OCI-LY7 (cell line): ENCODE measurements around the gene NACC2.

ENCODE experiments used
- EZH2phosphoT487 ChIP-seq: fragments of 200-600 bp; sonication (generic); IDR thresholded peaks from 2 replicates; pipeline ENCODE4 v1.6.1; 2018; ENCODE audit warnings: low read depth, borderline replicate concordance, mild to moderate bottlenecking, mixed run types, antibody characterized with exemption, low read length, moderate library complexity, mixed read lengths
- TF ChIP-seq, protein P1 (sequence below): fragments of 200-600 bp; sonication (generic); conservative IDR thresholded peaks from 2 replicates; pipeline ENCODE4 v1.5.1; 2014; ENCODE audit warnings: mild to moderate bottlenecking, antibody characterized with exemption, low read length, moderate library complexity, mixed read lengths

- TF ChIP-seq, protein P1, sequence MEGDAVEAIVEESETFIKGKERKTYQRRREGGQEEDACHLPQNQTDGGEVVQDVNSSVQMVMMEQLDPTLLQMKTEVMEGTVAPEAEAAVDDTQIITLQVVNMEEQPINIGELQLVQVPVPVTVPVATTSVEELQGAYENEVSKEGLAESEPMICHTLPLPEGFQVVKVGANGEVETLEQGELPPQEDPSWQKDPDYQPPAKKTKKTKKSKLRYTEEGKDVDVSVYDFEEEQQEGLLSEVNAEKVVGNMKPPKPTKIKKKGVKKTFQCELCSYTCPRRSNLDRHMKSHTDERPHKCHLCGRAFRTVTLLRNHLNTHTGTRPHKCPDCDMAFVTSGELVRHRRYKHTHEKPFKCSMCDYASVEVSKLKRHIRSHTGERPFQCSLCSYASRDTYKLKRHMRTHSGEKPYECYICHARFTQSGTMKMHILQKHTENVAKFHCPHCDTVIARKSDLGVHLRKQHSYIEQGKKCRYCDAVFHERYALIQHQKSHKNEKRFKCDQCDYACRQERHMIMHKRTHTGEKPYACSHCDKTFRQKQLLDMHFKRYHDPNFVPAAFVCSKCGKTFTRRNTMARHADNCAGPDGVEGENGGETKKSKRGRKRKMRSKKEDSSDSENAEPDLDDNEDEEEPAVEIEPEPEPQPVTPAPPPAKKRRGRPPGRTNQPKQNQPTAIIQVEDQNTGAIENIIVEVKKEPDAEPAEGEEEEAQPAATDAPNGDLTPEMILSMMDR: no peak
- TF ChIP-seq EZH2phosphoT487: no peak
Measured at GRCh38 chr9:136133959-136134484, 38.9 kb upstream of the NACC2 start.
